Effector CD4-positive, alpha-beta T cell (primary cell): ENCODE measurements around the gene SRL.
"Not testable (repeated sequence)": the region's sequence is repeated elsewhere in the genome, so short reads cannot be mapped to it uniquely, and the experiment has no call there.

Experiments
- DNase-seq: peaks from one replicate; pipeline ENCODE4 v3.0.0-alpha.2; 2020

The SRL gene

GRCh38 chr16:4260360-4260759 lies 18.5 kb upstream of the SRL start:
- no peak for DNase-seq

GRCh38 chr16:4257646-4258556 lies 16.0 kb upstream of the SRL start:
- no peak for DNase-seq

GRCh38 chr16:4253394-4254150 lies 11.7 kb upstream of the SRL start:
- DNase-seq = peak; percentile 99

GRCh38 chr16:4253012-4253393 lies 11.1 kb upstream of the SRL start:
- not testable (repeated sequence) for DNase-seq

GRCh38 chr16:4249530-4250308 lies 7.8 kb upstream of the SRL start:
- DNase-seq = no peak

GRCh38 chr16:4247460-4247784 lies 5.5 kb upstream of the SRL start:
- DNase-seq = no peak

- DNase-seq = no peak
Measured at GRCh38 chr16:4246777-4247459, 5.0 kb upstream of the SRL start.

GRCh38 chr16:4245077-4245791 lies 3.4 kb upstream of the SRL start:
- DNase-seq = no peak

- no peak for DNase-seq
Measured at GRCh38 chr16:4244254-4245076, 2.6 kb upstream of the SRL start.

GRCh38 chr16:4241258-4241927 lies 487 bp downstream of the SRL start:
- no peak for DNase-seq

- no peak for DNase-seq
Measured at GRCh38 chr16:4240624-4241023, 1.3 kb downstream of the SRL start.

- no peak for DNase-seq
Measured at GRCh38 chr16:4239682-4240175, 2.2 kb downstream of the SRL start.

GRCh38 chr16:4239020-4239419 lies 2.9 kb downstream of the SRL start:
- DNase-seq = no peak

- DNase-seq = no peak
Measured at GRCh38 chr16:4233431-4233830, 8.4 kb downstream of the SRL start.

- no peak for DNase-seq
Measured at GRCh38 chr16:4232541-4233386, 9.1 kb downstream of the SRL start.

- DNase-seq = no peak
Measured at GRCh38 chr16:4231886-4232285, 10.0 kb downstream of the SRL start.

GRCh38 chr16:4231367-4231766 lies 10.5 kb downstream of the SRL start:
- no peak for DNase-seq

GRCh38 chr16:4227040-4227332 lies 14.9 kb downstream of the SRL start:
- no peak for DNase-seq

GRCh38 chr16:4226251-4227039 lies 15.4 kb downstream of the SRL start:
- no peak for DNase-seq
